Hepatic stellate cell (primary cell): ENCODE measurements around the gene CCDC136.

Source experiments
- DNase-seq: peaks from one replicate; pipeline ENCODE4 v3.0.0; 2011; ENCODE audit warnings: low spot score

CCDC136 gene

GRCh38 chr7:128845475-128845874 is 53.7 kb downstream of the CCDC136 start:
- DNase-seq = no peak

- no peak for DNase-seq
Measured at GRCh38 chr7:128845987-128846386, 54.2 kb downstream of the CCDC136 start.

GRCh38 chr7:128846781-128847444 is 55.1 kb downstream of the CCDC136 start:
- no peak for DNase-seq

- DNase-seq = no peak
Measured at GRCh38 chr7:128847721-128848211, 56.0 kb downstream of the CCDC136 start.

GRCh38 chr7:128848289-128849155 is 56.8 kb downstream of the CCDC136 start:
- DNase-seq = no peak

- no peak for DNase-seq
Measured at GRCh38 chr7:128849156-128849515, 57.4 kb downstream of the CCDC136 start.

- no peak for DNase-seq
Measured at GRCh38 chr7:128849804-128850490, 58.2 kb downstream of the CCDC136 start.

GRCh38 chr7:128852537-128853254 is 60.9 kb downstream of the CCDC136 start:
- DNase-seq = no peak

GRCh38 chr7:128853799-128854198 is 62.0 kb downstream of the CCDC136 start:
- DNase-seq = no peak

GRCh38 chr7:128854396-128854795 is 62.6 kb downstream of the CCDC136 start:
- DNase-seq = no peak

- DNase-seq = no peak
Measured at GRCh38 chr7:128855559-128855958, 63.8 kb downstream of the CCDC136 start.

GRCh38 chr7:128856001-128856718 is 64.4 kb downstream of the CCDC136 start:
- DNase-seq = no peak

- no peak for DNase-seq
Measured at GRCh38 chr7:128858380-128859231, 66.8 kb downstream of the CCDC136 start.

- DNase-seq = no peak
Measured at GRCh38 chr7:128859232-128860157, 67.7 kb downstream of the CCDC136 start.

- no peak for DNase-seq
Measured at GRCh38 chr7:128860158-128861073, 68.6 kb downstream of the CCDC136 start.

- no peak for DNase-seq
Measured at GRCh38 chr7:128861957-128862570, 70.3 kb downstream of the CCDC136 start.

- peak; percentile 100 for DNase-seq
Measured at GRCh38 chr7:128862571-128863432, 71.0 kb downstream of the CCDC136 start, which contains the start of gene ATP6V1F. ATP6V1F (plus strand) TSS chr7:128862856; CDS start chr7:128862905, 49 bp downstream.
